GM12874 (cell line): ENCODE data around the gene APOA5.

Experiments
- CTCF ChIP-seq: IDR thresholded peaks from 2 replicates; pipeline ENCODE4 v1.5.1; 2011; ENCODE audit warnings: low read depth, mild to moderate bottlenecking, control low read depth, low read length, moderate library complexity; ENCODE audit not compliant: insufficient read depth

The APOA5 gene

GRCh38 chr11:116791002-116791812 is 472 bp downstream of the APOA5 start:
- TF ChIP-seq CTCF, result peak; percentile 91

GRCh38 chr11:116790167-116791001 is 1.3 kb downstream of the APOA5 start:
- TF ChIP-seq CTCF, result no peak

GRCh38 chr11:116788975-116789374 is 2.7 kb downstream of the APOA5 start:
- no peak for TF ChIP-seq CTCF

- no peak for TF ChIP-seq CTCF
Observed at GRCh38 chr11:116788534-116788933, 3.1 kb downstream of the APOA5 start.

- TF ChIP-seq CTCF, result no peak
Observed at GRCh38 chr11:116787786-116788486, 3.7 kb downstream of the APOA5 start, which contains the start of gene ZPR1. TSS of gene ZPR1 (minus strand) at chr11:116788023. CDS start at chr11:116787990, 33 bp downstream.

GRCh38 chr11:116787436-116787785 is 4.3 kb downstream of the APOA5 start:
- TF ChIP-seq CTCF, result no peak

- TF ChIP-seq CTCF, result no peak
Observed at GRCh38 chr11:116786966-116787365, 4.7 kb downstream of the APOA5 start.
